SU-DHL-6 (cell line): Measurements from ENCODE around the gene SLC47A1.

Experiments used
- H2AFZ ChIP-seq: fragments of 200-600 bp; sonication (generic); 2 replicates; pipeline ENCODE4 v1.6.1; 2014; ENCODE audit warnings: low read depth, mild to moderate bottlenecking, moderate library complexity, mixed read lengths, antibody characterized with exemption, low read length; ENCODE audit not compliant: severe bottlenecking
- H3F3A ChIP-seq: fragments of 200-600 bp; shearing (Covaris generic); 2 replicates; pipeline ENCODE4 v1.6.0; 2016; ENCODE audit warnings: antibody characterized with exemption, mild to moderate bottlenecking; ENCODE audit not compliant: insufficient read depth
- H3K27ac ChIP-seq: fragments of 200-600 bp; sonication (generic); 2 replicates; pipeline ENCODE4 v1.5.1; 2016; ENCODE audit warnings: low read depth, mild to moderate bottlenecking, low read length, moderate library complexity, mixed read lengths
- H3K27me3 ChIP-seq: fragments of 200-600 bp; sonication (generic), shearing (Covaris generic); 2 replicates; pipeline ENCODE4 v1.6.0; 2014; ENCODE audit warnings: mild to moderate bottlenecking, low read length
- H3K36me3 ChIP-seq: fragments of 200-600 bp; sonication (generic); 2 replicates; pipeline ENCODE4 v1.6.1; 2014; ENCODE audit warnings: mild to moderate bottlenecking, low read length, mixed read lengths
- H3K4me2 ChIP-seq: fragments of 300-600, 200-600 bp; shearing (Covaris generic), sonication (generic); 2 replicates; pipeline ENCODE4 v1.6.0; 2014; ENCODE audit warnings: low read length, low read depth, mild to moderate bottlenecking; ENCODE audit not compliant: poor library complexity, severe bottlenecking
- H3K4me3 ChIP-seq: fragments of 200-600 bp; sonication (generic); 2 replicates; pipeline ENCODE4 v1.5.1; 2014; ENCODE audit warnings: antibody characterized with exemption, low read length, mild to moderate bottlenecking, mixed read lengths; ENCODE audit not compliant: insufficient read depth, poor library complexity, severe bottlenecking
- H3K79me2 ChIP-seq: fragments of 200-600 bp; sonication (generic); 2 replicates; pipeline ENCODE4 v1.6.1; 2014; ENCODE audit warnings: mild to moderate bottlenecking, low read length, moderate library complexity; ENCODE audit not compliant: insufficient read depth
- H3K9ac ChIP-seq: fragments of 200-600 bp; sonication (generic); 2 replicates; pipeline ENCODE4 v1.7.0; 2014; ENCODE audit warnings: mild to moderate bottlenecking, low read length
- H3K9me2 ChIP-seq: fragments of 200-600 bp; sonication (generic); replicated peaks from 2 replicates; pipeline ENCODE4 v1.6.1; 2014; ENCODE audit warnings: low read length; ENCODE audit not compliant: insufficient read depth
- H3K9me3 ChIP-seq: fragments of 200-600 bp; sonication (generic); 2 replicates; pipeline ENCODE4 v1.6.1; 2014; ENCODE audit warnings: low read length, mixed read lengths; ENCODE audit not compliant: insufficient read depth
- H4K20me1 ChIP-seq: fragments of 200-600 bp; sonication (generic); 2 replicates; pipeline ENCODE4 v1.6.1; 2014; ENCODE audit warnings: low read depth, mild to moderate bottlenecking, antibody characterized with exemption, low read length, moderate library complexity, mixed read lengths
- EZH2phosphoT487 ChIP-seq: fragments of 200-600 bp; sonication (generic), shearing (Covaris generic); conservative IDR thresholded peaks from 2 replicates; pipeline ENCODE4 v1.6.1; 2018; ENCODE audit warnings: mild to moderate bottlenecking, antibody characterized with exemption, low read length, moderate library complexity, mixed read lengths
- TF ChIP-seq, protein P1 (sequence below): fragments of 200-600 bp; sonication (generic); IDR thresholded peaks from one replicate; pipeline ENCODE4 v1.5.1; 2017; ENCODE audit warnings: antibody characterized with exemption, mild to moderate bottlenecking, low read length, moderate library complexity; ENCODE audit not compliant: insufficient read depth, poor library complexity, severe bottlenecking

The SLC47A1 gene

DNA sequence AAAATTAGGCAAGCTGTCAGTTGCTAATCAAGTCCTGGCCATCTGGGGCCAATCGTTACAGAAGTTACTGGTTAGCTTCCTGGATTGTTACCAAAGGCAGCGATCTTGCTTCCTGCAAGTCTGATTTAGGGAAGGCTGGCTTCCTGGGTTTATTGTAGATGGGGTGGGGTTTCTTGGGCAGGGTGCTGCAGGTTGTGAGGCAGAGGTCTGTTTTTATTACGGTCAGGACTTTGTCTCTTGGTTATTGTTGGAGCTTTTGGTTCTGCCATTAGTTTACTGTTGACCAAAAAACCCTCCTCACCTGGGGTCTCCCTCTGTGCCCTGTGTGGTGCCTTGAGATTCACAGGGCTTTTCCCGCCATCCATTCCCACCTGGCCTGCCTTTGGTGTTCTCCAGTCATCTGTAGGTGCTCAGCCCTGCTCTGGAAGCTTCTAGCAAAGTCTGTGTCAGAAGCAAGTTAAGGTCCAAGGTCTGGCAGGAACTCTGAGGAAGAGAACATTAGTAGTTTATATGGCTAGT is 36.9 kb downstream of the SLC47A1 start:
- Histone ChIP-seq H3K79me2 (no peaks in the 10 kb centered on the region), H3K9me2 (no peaks in the 10 kb centered on the region), H3K27ac (no peak overlapping the region), H3K36me3 (no peaks in the 10 kb centered on the region), H2AFZ (no peak overlapping the region), H3K9ac (no peak overlapping the region), H3F3A (no peaks in the 10 kb centered on the region), H3K9me3 (no peaks in the 10 kb centered on the region), H3K4me2 (no peak overlapping the region), H4K20me1 (no peaks in the 10 kb centered on the region), H3K27me3 (no peaks in the 10 kb centered on the region), H3K4me3 (no peak overlapping the region)
- TF ChIP-seq EZH2phosphoT487: no peak
- TF ChIP-seq, protein P1, sequence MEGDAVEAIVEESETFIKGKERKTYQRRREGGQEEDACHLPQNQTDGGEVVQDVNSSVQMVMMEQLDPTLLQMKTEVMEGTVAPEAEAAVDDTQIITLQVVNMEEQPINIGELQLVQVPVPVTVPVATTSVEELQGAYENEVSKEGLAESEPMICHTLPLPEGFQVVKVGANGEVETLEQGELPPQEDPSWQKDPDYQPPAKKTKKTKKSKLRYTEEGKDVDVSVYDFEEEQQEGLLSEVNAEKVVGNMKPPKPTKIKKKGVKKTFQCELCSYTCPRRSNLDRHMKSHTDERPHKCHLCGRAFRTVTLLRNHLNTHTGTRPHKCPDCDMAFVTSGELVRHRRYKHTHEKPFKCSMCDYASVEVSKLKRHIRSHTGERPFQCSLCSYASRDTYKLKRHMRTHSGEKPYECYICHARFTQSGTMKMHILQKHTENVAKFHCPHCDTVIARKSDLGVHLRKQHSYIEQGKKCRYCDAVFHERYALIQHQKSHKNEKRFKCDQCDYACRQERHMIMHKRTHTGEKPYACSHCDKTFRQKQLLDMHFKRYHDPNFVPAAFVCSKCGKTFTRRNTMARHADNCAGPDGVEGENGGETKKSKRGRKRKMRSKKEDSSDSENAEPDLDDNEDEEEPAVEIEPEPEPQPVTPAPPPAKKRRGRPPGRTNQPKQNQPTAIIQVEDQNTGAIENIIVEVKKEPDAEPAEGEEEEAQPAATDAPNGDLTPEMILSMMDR: no peak

- H2AFZ ChIP-seq: no peak overlapping the region
- no peak overlapping the region for H3K27ac ChIP-seq
- H4K20me1 ChIP-seq: no peaks in the 10 kb centered on the region
- H3K4me3 ChIP-seq: no peak overlapping the region
- H3F3A ChIP-seq: no peaks in the 10 kb centered on the region
- no peak overlapping the region for H3K9ac ChIP-seq
- no peaks in the 10 kb centered on the region for H3K9me2 ChIP-seq
- no peaks in the 10 kb centered on the region for H3K36me3 ChIP-seq
- TF ChIP-seq, protein P1: no peak
- no peak for TF ChIP-seq EZH2phosphoT487
- no peaks in the 10 kb centered on the region for H3K79me2 ChIP-seq
- no peaks in the 10 kb centered on the region for H3K9me3 ChIP-seq
- no peaks in the 10 kb centered on the region for H3K27me3 ChIP-seq
- H3K4me2 ChIP-seq: no peak overlapping the region
Observed at GRCh38 chr17:19573075-19573474, 39.4 kb downstream of the SLC47A1 start.

GRCh38 chr17:19574956-19575355 is 41.3 kb downstream of the SLC47A1 start:
- Histone ChIP-seq H3K4me3 (no peak overlapping the region), H3K9me2 (no peaks in the 10 kb centered on the region), H3F3A (no peaks in the 10 kb centered on the region), H3K27me3 (no peaks in the 10 kb centered on the region), H4K20me1 (no peaks in the 10 kb centered on the region), H2AFZ (no peak overlapping the region), H3K9me3 (no peaks in the 10 kb centered on the region), H3K36me3 (no peaks in the 10 kb centered on the region), H3K27ac (no peak overlapping the region), H3K79me2 (no peaks in the 10 kb centered on the region), H3K9ac (no peak overlapping the region), H3K4me2 (no peak overlapping the region)
- TF ChIP-seq EZH2phosphoT487: no peak
- TF ChIP-seq, protein P1: no peak
